HG03108 (cell line): ENCODE data around the gene FBXO30.

Experiments used
- ATAC-seq: cut with Tn5 transposase; IDR thresholded peaks from one replicate; pipeline ENCODE4 v1.9.1; 2021; ENCODE audit warnings: moderate library complexity; ENCODE audit not compliant: unreplicated experiment

FBXO30 gene, protein sequence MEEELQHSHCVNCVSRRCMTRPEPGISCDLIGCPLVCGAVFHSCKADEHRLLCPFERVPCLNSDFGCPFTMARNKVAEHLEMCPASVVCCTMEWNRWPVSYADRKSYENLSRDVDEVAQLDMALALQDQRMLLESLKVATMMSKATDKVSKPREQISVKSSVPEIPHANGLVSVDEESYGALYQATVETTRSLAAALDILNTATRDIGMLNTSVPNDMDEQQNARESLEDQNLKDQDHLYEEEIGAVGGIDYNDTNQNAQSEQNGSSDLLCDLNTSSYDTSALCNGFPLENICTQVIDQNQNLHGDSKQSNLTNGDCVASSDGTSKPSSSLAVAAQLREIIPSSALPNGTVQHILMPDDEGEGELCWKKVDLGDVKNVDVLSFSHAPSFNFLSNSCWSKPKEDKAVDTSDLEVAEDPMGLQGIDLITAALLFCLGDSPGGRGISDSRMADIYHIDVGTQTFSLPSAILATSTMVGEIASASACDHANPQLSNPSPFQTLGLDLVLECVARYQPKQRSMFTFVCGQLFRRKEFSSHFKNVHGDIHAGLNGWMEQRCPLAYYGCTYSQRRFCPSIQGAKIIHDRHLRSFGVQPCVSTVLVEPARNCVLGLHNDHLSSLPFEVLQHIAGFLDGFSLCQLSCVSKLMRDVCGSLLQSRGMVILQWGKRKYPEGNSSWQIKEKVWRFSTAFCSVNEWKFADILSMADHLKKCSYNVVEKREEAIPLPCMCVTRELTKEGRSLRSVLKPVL

GRCh38 chr6:145814501-145815308 lies at the start of gene FBXO30:
TSS of gene FBXO30 (minus strand) at chr6:145814795. CDS start at chr6:145806405, 8,390 bp downstream.
- peak; percentile 72 for ATAC-seq

- peak; percentile 31 for ATAC-seq
Observed at GRCh38 chr6:145863988-145864616, 49.5 kb upstream of the FBXO30 start.

DNA sequence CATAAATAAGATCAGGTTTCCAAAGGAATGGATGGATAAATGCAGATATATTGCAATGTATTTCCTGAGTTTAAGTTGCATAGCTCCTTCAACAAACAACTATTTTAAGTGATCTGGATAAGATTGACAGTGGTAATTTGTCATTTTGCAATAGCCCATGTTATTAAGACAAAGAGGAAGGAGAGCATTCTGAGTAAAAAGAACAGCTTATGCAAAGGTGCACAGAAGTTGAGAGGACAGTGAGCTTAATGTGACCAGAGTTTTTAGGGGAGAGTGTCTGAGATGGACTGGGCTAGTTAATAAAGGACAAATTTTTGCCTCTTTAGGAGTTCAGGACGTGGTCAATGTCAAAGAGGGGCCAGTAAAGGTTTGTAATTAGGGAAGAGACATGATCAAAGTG lies 48.8 kb upstream of the FBXO30 start:
- no peak for ATAC-seq

- no peak for ATAC-seq
Observed at GRCh38 chr6:145860562-145860961, 46.0 kb upstream of the FBXO30 start.

DNA sequence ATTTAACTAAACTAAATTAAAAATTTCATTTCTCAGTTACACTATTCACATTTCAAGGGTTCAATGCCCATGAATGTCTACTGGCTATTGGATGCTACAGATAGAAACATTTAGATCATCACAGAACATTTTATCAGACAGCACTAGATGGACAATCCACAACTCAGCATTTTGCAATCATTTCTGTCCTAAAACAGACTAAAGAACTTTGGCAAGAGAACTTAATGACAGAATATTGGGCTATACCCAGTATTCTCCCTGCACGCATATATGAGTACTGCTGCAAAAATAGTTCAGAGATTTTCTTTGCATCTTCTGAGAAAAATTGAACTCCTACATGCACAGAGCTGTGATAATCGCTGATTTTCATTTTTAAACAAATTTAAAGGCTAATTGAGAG lies 36.1 kb upstream of the FBXO30 start:
- no peak for ATAC-seq

GRCh38 chr6:145848541-145848940 lies 33.9 kb upstream of the FBXO30 start:
- ATAC-seq, result no peak

GRCh38 chr6:145845557-145845956 lies 31.0 kb upstream of the FBXO30 start:
- no peak for ATAC-seq

DNA sequence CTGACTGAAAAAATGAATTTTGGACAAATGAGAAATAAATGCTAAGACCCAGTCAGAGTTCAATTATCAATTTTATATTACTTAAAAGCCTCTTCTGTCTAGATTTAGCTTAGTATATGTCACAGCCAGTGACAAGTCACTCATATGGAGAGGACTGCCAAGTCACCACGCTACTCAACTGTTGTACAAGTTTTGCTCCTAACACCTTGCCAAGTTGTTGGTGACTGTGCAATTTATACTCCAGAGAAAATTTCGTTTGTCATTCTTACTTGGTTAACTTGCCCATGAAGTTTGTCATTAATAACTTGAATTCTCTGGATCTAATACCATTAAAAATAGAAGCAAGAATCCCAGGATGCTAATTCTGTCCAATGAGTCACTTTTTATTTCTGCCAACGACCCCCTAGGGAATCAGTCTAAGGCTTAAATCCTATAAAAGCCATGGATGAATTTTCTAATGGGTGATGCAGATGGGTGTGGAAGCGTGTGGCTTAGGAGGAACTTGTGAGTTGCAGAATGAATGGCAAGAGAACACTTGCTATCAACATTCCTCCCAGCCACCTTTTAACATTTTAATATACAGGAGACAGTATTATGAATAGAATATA lies 30.4 kb upstream of the FBXO30 start:
- ATAC-seq, result no peak

DNA sequence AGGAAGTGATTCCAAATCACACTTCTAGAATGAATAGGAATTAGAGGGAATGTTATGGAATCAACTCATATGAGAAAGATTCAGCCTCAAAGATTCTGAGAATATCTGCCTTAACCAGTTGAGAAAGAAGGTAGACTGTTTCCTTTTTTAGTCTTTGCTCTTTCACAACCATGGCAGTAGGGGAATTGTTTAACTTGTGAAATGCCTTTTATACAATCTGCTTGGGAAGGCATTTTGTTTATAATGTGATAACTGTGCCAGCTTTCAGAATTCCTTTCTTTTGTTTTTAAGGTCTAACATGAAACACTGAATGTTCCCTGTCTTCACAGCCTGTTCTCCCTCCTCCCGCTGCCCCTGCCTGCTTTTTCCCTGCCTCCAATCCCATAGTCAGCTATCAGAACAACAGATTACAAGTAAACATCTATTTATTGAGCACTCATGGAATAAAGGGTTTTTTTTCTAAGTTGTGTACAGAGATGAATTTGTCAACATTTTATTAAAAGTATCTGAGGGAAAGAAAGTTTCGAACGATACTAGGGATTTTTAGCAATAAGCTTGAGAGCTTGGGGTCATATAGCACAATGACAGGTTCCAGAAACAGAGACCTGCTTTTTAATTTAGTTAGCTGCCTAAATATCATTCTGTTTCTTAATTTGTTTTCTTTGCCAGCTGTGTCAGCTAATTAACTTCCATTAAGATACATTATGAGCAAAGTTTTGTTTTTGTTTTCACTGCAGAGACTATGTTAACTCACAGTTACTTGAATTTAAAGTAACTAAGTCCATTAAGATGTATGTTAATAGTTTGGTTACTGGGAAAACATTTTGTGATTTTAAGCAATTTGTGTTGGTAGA lies 28.3 kb upstream of the FBXO30 start:
- no peak for ATAC-seq

DNA sequence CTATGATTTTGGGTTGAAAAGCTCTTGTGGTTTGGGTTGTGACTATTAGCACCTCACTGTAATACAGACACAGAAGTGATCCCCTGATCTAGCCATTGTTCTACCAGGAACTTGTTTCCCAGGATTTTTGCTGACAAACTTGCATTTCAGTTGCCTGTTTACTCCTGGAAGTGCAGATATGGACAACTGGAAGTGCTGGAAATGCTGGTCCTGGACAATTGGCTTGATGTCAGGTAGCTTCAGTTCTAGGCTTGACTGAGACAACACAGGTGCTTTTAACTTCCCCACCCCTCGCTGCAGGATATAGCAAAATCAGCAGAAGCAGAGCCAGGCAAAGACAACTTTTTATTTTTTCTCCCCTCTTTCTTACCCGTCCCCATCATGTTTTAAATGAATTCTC lies 27.1 kb upstream of the FBXO30 start:
- no peak for ATAC-seq

DNA sequence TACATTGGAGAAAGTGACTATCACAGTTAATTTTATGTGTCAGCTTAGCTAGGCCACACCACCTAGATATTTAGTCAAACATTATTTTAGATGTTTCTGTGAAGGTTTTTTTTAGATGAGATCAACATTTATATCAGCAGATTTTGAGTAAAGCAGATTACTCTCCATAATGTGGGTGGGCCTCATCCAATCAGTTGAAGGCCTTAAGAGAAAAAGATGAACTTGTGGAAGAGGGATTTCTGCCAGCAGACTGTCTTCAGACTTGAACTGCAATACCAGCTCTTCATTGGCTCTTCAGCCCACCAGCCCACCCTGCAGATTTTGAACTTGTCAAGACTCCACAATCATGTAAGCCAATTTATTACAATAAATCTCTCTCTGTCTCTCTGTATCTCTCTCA lies 25.1 kb upstream of the FBXO30 start:
- no peak for ATAC-seq

DNA sequence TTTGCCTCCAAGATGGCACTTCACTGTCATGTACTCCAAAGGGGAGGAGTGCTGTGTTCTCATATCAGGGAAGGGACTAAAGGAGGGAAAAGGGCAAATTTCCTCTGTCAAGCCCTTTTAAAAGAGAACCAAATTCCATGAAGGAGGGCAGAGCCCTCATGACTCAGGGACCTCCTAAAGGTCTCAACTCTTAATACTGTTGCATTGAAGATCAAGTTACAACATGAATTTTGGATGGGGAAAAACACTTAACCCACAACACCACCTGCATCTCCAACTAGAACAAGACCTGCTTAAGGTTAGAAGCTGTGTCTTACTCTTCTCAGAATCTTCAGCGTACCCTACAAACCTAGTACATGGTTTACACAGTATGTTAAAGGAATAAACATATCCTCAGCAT lies 23.7 kb upstream of the FBXO30 start:
- no peak for ATAC-seq

GRCh38 chr6:145836772-145837171 lies 22.2 kb upstream of the FBXO30 start:
- ATAC-seq, result no peak

DNA sequence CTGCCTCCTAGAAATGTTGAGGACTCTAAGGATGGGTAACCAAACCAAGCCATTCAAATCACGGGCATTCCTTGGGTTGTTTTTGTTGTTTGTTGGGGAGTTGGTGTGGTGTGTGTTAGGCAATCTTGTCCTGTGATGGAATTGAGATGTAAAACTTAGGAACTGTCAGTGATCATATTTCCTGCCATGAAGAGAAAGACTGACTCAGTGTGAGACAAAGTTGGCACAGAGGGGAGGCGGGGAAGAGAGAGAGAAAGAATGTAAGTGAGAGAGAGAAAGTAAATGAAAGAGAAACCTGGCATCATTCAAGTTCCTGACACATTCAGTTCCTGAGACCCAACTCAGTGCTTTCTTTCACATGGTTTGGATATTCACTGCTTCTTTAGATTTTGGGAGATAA lies 21.6 kb upstream of the FBXO30 start:
- ATAC-seq, result no peak

GRCh38 chr6:145830612-145831011 lies 16.0 kb upstream of the FBXO30 start:
- no peak for ATAC-seq

- ATAC-seq, result no peak
Observed at GRCh38 chr6:145829950-145830349, 15.4 kb upstream of the FBXO30 start.

DNA sequence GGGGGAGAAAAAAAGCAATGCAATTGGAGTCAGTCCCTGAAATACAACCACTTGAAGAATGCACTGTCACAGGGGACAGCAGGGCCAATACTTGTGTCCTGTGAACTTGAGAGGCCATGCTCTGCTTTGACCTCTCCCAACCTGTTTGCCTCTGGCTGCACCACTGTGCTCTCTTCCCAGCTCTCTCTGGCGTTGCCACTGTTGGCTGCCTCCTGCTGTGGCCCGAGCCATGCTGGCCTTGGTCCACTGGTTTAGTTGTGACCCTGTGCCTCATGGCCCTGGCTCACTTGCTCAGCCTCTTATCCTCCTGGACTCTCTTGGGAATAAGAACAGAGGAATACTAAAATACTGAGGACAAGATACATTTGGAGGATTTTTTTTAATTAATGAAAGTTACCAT lies 14.5 kb upstream of the FBXO30 start:
- ATAC-seq, result no peak

- no peak for ATAC-seq
Observed at GRCh38 chr6:145824344-145824743, 9.7 kb upstream of the FBXO30 start.

- ATAC-seq, result no peak
Observed at GRCh38 chr6:145823328-145823944, 8.8 kb upstream of the FBXO30 start.
